ENCODE results near the gene MYH7B.

GRCh38 chr20:35001596-35002362, 46.1 kb downstream of the MYH7B start:
- TF ChIP-seq CTCF (conservative IDR thresholded peaks at IDR 0.05 in 1 of 2, IDR thresholded peaks at IDR 0.05 in 1 of 2; ENCODE audit: low read depth in 1 of 2, low read length in 2 of 2): peak in 1 of 2 donors; percentile 44
- no peak for TF ChIP-seq EZH2 (IDR thresholded peaks at IDR 0.05; ENCODE audit: low read length, missing control alignments)
